DMS79 (cell line): ENCODE data around the gene CCT7.
"Not testable (repeated sequence)": the region's sequence is repeated elsewhere in the genome, so short reads cannot be mapped to it uniquely, and the experiment has no call there.

Experiments used
- DNase-seq: peaks from one replicate; lab custom pipeline; 2025; lab: John Stamatoyannopoulos, UW

Gene CCT7

DNA sequence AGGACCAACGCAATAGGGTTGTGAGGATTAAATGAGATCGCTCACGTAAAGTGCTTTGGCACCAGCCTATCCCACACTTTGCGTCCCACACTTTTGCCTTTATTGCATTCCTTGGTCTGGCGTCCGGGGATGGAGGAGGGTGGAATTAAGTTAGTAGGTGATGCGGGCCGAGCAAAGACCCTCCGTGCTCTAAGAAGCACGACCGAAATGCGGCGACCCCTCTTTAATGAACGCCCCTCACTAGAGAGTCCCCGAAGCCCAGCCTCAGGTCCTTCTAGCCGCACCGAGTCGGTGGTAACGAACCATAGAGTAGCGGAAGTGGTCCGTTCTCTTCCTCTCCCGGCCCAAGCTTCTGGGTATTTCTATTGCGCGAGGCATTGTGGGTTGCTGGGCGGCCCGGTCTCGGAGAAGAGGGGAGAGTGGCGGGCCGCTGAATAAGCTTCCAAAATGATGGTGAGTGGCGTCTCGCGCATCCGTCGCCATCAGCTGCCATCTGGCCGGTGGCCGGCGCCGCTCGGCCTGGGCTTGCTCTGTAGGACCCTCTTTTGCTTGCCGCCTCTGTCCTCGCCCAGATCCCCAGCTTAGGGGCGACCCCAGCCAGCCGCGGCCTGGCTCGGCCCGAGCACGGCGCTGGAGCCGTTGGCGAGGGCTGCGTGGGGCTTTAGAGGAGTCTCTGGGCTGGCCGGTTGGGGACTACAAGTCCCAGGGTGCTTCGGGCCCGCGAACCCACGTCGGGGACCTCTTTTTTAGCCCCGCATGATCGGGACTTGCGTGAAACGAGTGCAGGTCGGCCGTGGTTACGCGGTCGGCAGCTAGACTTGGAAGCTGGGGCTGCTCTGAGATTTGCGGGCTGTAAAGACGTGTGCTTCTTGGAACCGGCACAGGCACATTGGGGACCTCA is at the start of gene CCT7:
Gene CCT7 (plus strand): TSS at position 377 of the 901 bp plus-strand sequence. CDS start 71 bp downstream, at position 448.
- peak; percentile 87 for DNase-seq

DNA sequence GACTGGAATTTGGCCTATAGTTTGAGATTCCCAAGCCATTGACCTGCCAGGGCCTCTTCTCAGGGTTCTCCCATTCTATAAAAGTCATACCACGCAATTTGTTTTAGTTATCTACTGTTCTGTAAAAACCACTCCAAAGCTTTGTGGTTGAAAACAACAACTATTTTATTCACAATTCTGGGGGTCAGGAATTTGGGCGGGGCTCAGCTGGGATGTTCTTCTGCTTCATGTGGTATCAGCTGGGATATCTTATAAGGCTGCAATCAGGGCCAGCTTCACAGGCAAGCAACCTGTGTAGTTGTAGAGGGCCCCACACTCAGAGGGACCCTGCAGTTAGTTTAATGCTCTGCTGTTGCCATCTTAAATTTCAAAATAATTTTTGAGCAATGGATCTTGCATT is 48.1 kb upstream of the CCT7 start:
- no peak for DNase-seq

DNA sequence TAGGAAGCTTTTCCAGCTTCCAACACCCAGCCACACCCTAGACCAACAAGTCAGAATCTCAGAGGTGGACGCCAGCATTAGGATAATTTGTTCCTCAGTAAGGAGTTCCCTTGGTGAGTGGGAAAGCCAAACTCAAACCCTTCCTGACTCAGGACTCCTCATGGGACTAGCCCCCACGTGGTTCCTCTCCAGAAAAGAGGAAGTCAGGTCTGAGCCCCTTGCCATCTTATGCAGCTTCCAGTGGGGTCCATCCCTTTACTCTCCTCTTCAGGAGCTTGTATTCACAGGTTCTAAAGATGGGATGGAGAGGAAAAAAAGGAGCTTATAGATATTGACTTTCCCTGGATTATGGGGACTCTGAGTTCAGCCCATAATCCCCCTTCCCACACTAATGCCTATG is 46.6 kb upstream of the CCT7 start:
- no peak for DNase-seq

DNA sequence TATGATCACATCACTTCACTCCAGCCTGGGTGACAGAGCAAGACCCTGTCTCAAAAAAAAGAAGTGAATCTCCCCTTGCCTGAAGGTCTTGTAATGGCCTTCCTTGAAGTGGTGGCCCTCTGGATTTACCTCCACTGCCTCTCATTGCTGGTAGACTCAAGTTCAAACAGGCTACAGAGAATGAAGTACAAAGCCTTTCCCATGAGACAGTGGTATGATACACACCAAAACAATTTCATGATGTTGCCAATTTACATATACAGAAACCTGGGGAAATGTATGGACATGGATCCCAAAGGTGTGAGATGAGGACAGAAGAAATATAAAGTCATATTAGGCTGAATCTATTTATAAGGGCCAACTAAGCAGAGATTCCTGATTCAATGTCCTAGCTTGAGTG is 36.5 kb upstream of the CCT7 start:
- no peak for DNase-seq

DNA sequence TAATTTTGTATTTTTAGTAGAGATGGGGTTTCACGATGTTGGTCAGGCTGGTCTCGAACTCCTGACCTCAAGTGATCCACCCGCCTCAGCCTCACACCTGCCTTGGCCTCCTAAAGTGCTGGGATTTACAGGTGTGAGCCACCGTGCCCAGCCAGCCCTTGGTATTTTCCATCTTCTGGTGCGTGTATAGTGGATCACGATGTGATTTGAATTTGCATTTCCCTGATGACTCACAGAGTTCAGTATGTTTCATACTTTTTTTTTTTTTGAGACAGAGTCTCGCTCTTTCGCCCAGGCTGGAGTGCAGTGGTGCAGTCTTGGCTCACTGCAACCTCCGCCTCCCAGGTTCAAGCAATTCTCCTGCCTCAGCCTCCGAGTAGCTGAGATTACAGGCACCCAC is 33.8 kb upstream of the CCT7 start:
- DNase-seq, result not testable (repeated sequence)

DNA sequence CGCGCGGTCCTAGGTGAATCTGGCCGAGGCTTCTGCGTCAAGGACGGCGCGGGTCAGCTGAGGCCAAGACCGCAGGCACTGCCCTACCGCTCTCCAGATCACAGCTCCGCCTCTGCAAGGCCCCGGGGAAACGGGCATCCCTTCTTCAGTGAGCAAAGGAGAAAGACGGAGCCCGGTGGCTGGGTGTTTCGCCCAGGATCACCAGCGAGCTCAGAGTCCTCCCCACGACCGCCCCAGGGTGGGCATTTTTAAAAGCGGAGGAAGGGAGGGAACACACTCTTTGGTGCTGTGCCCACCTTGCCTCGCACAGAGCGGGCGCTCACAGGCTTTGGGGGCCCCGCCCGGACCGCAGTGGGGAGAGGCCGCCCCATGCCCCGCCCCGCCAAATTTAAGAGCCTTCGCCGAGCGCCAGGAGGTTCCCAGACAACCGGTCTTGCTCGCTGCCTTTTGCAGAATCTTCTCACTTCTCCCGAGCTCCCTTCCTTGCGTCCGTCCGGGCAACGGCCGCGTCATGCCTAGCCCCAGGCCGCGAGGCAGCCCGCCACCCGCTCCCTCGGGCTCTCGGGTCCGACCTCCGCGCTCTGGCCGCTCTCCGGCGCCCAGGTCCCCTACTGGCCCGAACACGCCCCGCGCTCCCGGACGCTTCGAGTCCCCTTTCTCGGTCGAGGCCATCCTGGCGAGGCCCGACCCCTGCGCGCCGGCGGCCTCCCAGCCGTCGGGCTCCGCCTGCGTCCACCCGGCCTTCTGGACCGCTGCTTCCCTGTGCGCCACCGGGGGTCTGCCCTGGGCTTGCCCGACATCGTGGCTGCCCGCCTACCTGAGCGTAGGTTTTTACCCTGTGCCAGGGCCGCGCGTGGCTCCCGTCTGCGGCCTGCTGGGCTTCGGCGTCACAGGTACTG is 31.7 kb upstream of the CCT7 start, which contains the start of gene NOTO:
Gene NOTO (plus strand): TSS at position 419 of the 899 bp plus-strand sequence. CDS start 93 bp downstream, at position 512.
- no peak for DNase-seq

DNA sequence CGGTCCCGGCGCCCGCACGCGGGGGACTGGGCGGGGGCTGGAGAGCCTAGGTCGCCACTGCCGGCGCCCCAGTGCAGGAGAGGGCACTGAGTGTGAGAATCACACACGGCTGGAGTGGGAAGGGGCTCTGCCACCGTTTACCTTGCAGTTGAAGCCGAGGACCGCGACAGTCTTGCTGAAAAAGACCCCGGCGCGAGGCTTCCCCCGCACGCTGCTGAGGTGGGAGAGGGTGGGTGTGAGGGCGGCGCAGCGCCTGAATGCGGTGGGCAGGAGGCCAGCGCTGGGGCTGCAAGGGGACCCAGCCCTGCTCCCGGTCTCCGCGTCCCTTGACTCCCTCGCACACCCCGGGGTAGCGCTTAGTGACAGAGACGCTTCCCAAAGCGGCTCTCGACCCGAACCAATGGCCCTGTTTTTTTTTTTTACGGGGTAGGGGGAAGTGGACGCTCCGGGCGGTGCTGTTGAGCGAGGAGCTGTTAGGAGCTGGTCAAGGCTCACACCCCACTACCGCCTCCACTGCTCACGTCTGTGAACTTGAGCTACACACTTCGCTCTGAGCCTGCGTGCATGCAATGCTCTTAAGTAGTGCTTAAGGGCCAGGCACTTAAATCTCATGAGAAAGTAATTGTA is 30.9 kb upstream of the CCT7 start:
- peak; percentile 48 for DNase-seq

DNA sequence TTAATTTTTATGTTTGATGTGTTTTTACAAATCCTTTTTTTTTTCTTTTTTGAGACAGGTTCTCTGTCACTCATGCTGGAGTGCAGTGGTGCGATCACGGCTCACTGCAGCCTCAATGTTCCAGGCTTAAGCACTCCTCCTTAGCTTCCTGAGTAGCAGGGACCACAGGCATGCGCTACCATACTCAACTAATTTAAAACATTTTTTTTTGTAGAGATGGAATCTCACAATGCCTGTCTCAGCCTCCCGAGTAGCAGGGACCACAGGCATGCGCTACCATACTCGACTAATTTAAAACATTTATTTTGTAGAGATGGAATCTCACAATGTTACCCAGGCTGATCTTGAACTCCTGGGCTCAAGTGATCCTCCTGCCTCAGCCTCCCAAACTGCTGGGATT is 28.5 kb upstream of the CCT7 start:
- no peak for DNase-seq

DNA sequence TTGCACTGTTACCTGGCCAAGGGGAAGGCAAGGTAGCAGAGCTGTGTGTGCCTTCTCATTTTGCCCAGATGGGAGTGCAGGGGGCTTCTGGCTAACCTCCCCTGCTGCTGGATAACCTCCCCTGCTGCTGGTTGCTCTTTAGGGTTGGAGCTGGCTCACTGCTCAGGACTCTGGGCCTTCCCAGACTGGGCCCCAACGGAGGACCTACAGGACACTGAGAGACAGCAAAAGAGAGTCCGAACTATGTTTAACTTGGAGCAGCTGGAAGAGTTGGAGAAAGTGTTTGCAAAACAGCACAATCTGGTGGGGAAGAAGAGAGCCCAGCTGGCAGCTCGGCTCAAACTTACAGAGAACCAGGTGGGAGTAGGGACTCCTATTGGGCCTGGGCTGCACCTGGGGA is 25.9 kb upstream of the CCT7 start:
- DNase-seq, result no peak

DNA sequence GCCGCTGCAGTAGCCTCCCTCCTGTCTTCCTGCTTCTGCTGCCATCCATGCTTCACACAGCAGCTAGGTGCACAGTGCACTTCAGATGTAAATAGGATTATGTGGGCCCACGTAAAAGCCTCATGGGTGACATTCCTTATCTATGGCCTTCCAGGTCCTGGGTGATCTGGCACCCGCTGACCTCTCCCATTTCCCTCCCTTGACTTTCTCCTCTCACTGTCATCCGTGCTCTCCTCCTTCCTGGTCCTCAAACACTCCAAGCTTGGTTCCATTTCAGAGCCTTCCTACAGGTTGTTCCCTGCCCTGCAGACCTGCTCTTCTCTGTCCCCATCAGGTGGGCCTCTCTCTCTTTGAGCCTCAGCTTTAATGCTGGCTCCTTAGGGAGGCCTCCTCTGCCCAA is 24.1 kb upstream of the CCT7 start:
- no peak for DNase-seq

DNA sequence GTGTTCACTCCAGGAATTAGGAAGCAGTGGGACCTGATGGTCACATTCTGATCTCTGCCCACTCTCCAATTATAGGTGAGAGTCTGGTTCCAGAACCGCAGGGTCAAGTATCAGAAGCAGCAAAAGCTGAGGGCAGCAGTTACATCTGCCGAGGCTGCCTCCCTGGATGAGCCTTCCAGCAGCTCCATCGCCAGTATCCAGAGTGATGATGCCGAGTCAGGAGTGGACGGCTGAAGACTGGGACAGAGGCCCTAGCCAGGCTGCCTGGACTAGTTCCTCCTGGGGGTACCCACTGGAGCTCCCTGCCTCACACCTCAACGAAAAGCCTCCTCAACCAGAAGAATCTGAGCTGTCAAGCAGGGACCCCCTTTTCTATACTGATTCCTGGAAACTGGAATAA is 23.4 kb upstream of the CCT7 start:
- DNase-seq, result no peak

DNA sequence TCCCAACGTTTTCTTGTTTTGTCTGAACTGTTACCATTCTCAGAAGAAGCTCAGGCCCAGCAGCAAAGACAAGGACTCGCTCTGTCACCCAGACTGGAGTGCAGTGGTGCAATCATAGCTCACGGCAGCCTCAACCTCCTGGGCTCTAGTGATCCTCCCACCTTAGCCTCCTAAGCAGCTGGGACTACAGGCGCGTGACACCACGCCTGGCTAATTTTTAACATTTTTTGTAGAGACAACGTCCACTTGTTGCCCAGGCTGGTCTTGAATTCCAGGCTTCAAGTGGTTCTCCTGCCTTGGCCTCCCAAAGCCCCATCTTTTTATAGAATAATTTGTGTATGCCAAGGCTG is 22.0 kb upstream of the CCT7 start:
- DNase-seq, result no peak

DNA sequence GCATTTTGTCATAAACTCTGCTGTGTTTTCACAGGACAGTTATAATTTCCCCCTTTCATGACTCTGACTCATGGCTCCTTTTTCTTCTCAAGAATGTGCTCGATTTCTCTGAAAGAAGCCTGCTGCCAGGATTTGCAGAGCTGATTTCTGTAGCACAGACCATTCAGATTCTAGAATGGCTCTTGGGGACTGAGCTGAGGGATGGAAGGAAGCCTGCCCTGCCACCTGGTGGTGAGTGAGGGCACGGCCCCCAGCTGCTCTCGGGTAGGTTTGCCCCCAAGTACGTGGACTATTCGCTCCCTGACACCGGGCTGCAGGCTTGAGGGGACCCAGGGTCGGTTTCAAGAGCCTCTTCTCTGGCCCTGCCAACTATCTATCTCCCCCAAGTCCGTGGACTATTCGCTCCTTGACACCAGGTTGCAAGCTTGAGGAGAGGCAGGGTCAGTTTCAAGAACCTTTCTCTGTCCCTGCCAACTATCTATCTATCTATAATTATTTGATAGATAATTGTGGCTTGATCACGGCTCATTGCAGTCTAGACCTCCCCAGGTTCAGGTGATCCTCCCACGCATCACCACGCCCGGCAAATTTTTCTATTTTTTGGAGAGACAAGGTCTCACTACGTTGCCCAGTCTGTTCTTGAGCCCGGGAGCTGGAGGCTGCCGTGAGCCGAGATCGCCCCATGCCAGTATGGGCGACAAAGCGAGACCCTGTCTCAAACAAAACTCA is 21.5 kb upstream of the CCT7 start:
- DNase-seq, result peak; percentile 44

DNA sequence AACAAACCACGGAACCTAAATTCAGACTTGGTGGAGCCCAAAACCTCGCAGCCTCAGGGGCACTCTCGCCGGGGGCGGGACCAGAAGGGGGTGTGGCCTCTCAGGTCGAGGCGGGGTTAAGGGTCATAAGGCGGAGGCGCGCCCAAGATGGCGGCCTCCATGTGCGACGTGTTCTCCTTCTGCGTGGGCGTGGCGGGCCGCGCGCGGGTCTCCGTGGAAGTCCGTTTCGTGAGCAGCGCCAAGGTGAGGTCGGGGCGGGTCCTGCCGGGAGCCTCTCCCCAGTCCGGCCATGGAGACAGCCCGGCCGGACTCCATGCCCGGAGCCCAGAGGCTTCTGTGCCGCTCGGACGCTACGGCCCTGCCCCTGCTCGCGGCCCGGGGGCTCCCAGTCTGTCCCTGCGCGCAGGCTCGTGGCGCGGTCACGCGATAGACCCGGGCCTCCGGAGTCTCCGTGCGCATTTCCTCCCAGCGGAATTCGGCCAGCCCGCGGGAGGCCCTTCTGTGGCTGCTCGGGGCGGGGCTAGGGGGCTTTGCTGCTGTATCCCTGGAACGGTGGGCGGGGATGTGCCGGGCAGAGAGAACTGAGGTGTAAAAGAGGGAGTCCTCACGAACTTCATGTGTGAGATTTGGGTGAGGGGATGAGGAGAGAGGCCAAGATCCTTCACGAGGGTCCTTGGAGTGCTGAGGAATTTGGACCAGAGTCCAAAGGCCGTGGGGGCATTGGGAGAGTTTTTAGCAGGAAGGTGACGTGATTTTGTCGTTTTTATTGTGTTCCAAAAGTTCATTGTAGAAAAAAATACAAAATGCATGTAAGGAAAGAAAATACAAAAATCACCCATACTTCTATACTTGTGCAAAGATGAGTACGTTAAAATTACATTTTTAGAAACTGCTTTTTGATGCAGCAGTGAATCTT is 19.7 kb upstream of the CCT7 start, which contains the start of gene SMYD5:
Gene SMYD5 (plus strand): TSS at position 126 of the 916 bp plus-strand sequence. CDS start 22 bp downstream, at position 148.
- peak; percentile 69 for DNase-seq

DNA sequence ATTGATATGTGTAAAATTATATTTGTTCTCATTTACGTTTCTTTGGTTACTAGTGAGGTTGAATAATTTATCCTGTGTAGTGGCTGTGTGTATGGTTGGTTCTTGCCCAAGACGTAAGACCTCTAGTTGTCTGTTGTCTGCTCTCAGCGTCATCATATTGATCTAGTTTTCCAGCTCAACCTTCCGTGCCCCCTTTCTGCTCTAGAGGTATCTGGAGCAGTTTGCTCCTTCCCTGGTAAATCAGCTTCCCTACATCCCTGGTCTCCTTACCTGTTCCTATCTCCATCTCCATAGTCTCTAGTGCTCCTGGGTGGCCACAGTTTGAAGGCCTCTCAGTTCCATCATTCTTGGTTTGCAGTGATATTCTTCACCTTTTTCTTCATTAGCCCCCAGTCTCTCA is 18.9 kb upstream of the CCT7 start:
- no peak for DNase-seq

DNA sequence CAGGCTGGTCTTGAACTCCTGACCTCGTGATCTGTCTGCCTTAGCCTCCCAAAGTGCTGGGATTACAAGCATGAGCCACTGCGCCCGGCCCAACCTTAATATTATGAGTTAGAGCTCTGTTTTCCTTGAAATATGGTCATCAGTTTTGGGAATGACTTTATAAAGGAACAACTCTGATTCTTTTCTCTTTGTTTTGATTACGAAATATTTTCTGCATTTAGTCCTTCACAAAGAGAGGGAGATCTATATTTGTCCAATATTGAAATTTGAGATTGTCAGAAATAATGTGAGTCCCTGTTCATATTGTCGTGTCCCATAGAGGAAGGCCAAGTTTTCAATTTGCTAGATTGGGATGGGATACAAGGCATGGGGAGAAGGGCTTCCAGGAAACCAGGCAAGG is 16.9 kb upstream of the CCT7 start:
- DNase-seq, result no peak

DNA sequence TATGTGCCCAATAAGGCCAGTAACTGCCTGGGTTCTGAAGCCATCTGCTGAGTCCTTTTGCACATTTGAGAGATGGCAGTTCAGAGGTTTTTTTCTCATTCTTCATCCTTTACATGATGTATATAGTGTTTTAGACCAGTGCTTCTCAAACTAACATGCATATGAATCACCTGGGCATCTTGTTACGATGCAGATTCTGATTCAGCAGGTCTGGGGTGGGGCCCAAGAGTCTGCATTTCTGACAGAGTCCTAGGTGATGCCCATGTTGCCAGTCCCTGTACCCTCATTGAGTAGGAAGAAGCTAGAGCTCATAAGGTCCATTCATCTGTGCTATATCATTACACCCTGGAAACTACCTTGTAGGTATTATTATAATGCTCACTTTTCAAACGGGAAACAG is 16.3 kb upstream of the CCT7 start:
- DNase-seq, result no peak

DNA sequence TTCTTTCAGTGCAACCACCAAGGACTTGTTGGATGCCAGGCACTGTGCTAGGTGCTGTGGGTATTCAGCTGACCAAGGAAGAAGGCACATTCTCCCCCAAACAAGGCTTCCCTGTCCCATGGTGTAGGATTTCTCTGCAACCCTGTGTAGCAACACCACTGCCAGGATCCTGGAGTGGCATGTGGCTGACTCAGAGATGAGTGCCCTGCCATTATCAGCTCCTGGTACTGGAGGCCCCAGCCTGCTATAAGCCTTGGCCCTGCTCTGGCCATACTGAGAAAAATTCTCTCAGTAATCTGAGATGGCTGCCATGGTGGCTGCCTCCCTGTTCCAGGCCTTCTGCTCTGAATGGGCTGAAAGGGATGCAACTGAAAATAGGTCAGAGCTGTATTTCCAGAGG is 15.8 kb upstream of the CCT7 start:
- DNase-seq, result no peak

DNA sequence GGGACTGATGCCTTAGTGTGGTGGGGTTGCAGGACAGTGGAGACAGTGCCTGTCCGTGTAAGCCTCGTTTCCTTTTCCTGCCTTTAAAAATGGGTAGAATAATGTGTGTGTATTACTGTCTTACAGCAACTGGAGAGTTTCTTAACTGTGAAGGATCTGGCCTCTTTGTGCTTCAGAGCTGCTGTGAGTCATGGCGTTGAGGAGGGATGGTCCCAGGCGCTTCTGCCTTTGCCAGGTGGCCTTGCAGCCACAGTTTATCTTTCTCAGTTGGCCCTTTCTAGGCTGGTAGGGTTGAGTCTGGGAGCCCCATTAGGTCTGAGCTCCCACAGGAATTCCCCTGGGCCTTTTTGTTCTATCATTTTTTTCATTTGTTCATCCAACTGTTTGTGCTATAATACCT is 10.3 kb upstream of the CCT7 start:
- DNase-seq, result no peak

DNA sequence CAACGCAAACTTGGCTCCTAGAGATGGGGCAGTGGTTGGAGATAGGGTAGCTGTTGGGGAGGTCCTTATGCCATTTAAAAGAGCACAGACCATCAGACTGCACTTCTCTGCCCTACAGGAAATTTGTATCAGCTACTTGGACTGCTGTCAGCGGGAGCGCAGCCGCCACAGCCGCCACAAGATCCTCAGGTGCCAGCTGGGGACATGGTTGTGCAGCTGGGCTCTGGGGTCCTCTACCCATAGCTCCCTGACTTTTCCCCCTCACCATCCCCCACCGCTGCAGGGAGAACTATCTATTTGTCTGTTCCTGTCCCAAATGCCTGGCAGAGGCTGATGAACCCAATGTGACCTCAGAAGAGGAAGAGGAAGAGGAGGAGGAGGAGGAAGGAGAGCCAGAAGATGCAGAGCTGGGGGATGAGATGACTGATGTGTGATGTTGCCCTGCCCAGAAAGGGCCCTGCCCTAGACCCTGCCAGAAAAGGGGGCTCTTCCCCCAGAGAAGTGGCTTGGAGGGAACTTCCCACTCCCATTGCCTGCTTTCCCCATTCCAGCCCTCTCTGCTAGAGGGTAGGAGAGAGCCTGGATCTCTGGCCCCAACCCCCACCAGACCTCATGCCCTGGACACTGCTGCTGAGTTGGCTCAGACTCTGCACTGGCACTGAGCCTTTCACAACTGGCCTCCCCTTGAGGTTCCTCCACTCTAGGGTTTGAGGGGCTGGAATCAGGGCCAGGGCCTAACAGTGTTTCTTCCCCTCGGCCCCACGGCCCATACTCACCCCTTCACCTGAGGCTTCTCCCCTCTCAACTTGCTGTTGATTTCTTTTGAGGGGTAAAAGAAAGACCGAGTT is 8.4 kb upstream of the CCT7 start:
- DNase-seq, result no peak
